Kasumi-1 (cell line): ENCODE results near the gene PHACTR1.

Experiments
- DNase-seq, 2 experiments: peaks; one replicate each; lab custom pipeline; 2025; lab: John Stamatoyannopoulos, UW

The PHACTR1 gene

DNA sequence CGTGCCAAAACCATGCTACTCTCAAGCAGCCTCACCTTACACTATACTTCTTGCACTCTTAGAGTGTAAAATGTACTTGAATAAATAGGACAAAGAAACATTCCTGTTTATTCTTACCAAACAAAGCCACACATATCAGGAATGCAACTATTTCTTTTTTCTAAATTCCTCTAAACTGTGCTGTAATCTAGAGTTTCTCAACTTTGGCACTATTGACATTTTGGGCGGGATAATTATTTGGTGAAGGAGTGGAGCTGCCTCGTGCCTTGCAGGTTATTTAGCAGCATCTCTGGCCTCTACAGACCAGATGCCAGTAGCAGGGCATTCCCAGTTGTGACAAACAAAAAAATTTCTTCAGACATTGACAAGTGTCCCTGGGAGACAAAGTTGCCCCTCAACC, 86.9 kb downstream of the PHACTR1 start:
- DNase-seq = no peak

DNA sequence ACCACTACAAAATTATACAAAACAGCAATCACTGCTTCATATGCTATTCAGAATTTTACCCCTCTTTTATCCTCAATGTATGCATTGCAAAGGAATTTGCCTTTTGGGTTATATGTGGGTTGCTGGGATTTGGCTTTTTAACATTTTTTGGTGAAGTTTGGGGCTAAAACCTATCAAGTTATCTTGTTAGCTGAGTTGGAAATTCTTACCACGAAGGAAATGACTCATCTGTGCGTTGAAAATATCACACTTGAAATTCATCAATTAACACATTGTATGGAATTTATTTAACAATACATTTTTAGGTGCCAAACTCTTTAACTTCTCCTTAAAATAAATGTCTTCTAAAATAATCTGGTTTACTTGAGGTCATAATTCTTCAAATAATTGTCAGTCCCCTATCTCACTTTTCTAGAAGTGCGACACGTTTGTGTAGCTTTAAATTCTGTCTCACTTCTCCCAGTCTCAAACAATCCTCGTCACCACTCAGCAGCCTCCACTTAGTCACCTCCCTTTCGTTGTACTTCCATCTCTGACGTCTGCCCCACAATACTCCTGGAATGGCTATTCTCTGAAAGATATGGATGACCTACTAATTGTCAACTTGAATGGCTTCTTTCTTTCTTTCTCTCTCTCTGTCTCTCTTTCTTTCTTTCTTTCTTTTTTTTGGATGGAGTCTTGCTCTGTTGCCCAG, 88.5 kb downstream of the PHACTR1 start:
- DNase-seq = no peak

DNA sequence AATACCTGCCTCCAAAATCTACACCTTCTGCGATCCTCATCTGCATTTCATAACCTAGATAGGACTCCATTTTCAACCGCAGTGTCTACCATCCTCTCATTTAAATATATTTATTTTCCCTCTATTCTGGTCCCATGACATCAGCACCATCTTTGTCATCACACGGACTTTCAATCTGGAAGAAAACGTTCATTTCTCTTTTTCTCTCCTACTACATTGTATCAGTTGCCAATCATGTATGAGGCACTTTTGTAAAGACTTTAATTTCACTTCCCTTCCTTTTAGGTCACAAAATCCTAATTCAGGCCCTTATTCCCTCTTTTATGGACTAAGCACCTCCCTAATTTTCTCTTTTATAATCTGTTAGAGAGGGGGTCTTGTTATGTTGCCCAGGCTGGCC, 89.6 kb downstream of the PHACTR1 start:
- no peak for DNase-seq

DNA sequence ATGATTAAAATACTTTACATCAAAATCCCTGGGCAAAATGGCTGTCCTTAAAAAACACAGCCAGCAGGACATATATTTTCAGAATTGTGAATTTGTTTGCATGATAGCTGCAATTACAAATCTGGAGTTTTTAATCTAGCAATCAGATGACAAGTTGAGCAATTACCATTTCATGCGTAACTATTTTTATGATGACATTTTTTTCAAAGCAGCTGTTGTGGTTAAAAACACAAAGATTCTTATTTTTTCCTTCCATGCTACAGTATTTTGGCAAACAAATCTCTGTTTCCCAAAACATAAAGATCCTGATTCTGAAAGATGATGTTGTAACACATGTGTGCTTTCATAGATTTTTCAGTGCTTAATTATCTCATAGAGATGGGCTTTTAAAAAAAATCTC, 90.2 kb downstream of the PHACTR1 start:
- no peak for DNase-seq

DNA sequence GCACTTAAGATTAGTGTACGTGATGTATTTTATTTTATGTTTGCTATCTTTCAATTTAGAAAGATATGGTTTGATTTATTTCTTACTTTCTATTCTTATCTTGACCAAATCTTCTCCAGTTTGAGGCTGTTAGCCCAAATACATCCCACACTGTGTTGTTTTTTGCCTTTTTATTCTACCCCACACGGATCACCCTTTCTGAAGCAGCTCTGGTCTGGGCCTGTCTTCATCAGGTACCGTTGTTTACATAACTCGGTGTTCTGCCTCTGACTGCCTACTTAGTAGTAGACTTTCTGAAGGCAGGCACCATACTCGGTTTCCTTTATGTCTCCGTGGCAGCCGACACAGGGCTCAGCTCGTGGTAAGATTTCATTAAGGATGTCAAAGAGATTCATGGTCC, 95.0 kb downstream of the PHACTR1 start:
- no peak for DNase-seq

DNA sequence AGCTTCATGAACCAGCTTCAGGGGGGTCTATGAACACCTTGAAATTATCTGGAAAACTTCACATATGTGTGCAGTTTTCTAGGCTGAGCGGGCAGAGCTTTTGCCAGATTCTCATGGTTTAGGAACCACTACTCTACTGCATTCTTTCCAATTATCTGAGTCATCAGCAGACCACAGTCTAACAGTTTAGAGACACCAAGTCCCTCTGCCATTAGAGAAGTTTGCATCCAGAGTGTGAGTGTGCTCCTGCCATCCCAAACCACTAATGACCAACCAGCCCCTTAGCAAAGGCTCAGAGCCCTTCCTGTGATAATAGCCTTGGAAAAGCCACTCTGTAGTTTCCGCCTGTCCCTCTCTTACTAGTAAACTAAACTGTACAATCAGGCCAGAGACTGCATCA, 96.8 kb downstream of the PHACTR1 start:
- DNase-seq = no peak

DNA sequence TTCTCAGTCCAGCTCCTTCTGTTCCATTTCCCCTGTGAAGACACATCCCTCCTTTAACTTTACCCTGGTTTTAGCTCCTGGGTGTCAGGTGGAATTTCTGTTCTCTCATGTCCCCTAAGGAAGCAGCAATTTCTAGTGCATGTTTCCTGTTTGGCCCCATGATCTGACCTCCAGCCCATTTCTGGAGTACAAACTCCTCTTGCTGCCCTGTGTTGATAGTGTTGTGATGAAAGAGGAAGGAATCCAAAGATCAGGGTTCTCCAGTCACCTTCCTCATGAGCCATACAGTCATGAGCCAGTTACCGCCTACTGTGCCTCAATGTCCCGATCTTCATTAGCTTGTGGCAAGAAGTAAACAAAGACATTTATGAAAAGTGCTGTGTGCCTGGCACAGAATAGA, 97.4 kb downstream of the PHACTR1 start:
- DNase-seq = peak; percentile 6 to 7

DNA sequence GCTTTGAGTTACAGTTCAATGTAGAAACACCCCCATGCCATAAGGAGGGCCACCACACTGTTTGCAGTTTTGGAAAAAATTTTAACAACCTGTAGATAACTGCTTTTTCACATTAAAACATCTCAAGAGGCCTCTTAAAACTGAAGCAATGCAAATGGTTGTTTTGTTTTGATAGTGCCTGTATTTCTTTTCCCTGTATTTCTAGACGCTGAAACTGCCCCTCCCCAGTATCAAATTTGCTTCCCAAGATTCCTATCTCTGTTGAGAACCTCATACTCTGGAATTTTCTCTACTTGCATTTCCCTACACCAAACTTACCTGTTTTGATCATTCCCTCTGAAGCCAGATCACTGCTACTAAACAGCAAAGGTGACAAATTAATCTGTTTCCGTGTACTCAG, 98.5 kb downstream of the PHACTR1 start:
- DNase-seq = no peak

DNA sequence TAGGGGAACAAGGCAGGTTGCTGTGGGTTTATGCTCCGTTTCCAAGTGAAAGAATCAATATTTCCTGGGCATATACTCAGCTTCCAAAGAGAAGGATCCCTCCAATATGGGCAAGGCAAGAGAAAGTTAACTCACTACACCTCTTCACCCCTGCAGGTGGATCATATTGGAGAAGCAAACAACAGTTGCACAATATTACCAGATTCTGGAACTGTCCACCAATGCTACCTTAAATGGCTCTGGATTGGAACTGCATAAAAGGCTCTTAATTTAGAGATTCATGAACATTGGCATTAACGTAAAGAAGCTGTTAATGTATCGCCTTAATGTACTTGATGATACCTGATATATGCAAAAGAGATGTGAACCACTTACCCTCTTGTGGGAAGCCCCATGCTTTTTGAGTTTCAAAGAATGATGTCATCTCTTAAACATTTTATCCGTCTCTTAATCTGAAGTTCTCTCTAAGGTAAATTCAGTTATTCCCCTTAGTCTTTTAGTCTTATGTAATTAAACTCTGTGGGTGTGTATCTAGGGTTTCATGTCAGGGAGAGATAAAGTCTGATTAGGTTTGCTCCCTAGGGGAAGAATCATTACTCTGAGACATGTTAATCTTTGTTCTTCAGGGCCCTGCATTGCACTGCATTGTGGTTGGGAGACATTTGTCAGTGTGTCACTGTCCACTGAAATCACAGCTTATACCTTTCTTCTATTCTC, 99.5 kb downstream of the PHACTR1 start:
- DNase-seq = no peak

DNA sequence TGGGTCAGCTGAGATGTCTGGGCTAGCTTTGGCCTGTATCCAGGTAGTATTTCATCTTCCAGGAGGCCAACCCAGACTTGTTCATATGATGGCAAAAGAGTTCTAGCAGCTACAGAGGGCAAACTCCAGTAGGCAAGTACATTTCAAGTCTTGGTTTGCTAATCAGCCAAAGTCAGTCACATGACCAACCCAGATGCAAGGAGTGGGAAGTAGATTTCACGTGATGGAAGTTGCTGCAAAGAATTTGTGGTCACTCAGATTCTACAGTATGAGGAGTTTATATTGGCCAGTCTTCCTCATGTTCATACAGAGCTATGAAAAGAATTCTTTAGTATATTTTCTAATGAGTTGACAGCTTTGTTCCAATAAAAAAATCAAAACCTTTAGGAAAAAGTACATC, 101.8 kb downstream of the PHACTR1 start:
- peak; percentile 40 to 47 for DNase-seq

DNA sequence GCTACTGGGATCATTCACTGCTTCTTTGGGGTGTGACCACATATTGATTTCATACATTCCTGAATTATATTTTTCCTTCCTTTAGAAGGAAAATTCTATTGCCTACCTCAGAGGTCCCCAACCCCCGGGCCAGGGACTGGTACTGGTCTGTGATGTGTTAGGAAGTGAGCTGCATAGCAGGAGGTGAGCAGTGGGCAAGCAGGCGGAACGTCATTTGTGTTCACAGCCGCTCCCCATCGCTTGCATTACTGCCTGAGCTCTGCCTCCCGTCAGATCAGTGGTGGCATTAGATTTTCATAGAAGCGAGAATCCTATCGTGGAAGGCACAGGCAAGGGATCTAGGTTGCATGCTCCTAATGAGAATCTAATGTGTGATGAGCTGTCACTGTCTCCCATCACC, 107.3 kb downstream of the PHACTR1 start:
- no peak for DNase-seq

DNA sequence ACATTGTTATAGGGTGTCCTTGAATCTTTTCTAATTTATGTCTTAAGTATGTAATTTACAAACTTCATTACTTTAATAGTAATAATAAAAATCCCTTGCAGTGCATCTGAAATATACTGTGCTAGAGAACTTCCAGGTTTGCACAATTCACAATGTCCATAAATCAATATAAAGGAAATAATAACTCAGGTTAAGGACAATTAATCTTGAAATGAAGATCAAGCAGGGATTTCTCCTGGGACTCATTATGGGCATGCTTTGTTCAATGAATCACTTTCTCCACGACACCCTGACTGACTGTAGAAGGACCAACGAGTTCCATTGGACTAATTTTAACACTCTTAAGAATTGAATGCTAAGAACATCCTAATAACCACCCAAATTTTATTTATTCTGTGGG, 110.0 kb downstream of the PHACTR1 start:
- no peak for DNase-seq

DNA sequence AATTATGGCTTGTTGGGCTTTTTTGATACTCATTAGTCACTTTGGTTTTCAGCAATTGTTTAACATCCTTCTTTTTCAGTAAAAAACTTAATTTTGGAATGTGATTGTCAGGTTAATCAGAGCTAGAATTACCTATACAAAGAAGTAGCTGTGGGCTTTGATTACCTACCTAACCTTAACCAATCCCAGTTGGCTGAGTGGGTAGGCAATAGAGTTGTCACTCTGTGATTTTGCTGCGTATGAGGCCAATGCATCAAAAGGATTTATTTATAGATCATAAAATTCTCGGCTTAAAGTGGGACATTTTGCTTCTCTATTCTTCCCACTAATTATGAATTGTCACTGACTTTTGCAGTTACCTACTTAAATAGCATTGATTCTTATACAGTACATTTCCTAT, 111.4 kb downstream of the PHACTR1 start:
- no peak for DNase-seq

DNA sequence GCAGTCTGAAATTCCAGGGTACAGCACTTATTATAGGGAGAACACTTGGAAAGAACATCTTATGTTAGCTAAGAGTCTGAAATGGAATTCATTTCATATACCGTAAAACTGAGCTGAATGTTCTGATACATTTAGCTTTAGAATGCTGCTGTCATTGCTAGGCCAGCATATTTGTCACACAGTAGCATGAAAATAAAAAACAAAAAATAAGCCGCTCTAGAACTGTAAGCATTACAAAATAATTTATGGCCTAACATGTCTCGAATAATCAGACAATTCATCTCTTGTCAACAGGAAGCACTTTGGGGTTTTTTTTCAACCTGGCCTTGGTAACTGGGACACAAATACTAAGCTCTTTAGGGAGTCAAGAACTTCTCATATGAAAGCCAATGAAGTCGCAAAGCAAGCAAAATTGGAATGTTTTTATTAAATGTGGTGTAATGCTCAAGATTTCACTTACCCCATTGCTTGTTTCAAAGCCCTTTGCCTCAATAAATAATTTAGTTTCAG, 115.7 kb downstream of the PHACTR1 start:
- DNase-seq = no peak

DNA sequence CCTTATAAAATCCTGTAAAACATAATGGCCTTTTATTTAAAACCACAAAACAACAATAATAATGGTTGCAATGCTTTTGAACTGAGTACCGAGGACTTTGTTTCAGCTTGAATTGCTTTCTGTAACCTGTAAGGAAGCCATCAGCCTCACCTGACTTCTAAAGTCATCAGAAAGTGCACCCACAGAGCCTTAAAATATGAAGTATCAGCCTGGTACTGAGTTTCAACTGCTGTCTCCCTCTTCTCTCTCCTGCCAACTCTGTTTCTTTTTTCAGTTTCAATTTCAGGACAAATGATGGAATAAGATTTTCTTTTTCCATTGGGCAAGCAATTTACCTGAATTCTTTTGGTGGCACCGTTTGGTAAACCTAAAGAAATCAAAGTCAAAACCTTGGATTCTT, 119.4 kb downstream of the PHACTR1 start:
- DNase-seq = no peak

DNA sequence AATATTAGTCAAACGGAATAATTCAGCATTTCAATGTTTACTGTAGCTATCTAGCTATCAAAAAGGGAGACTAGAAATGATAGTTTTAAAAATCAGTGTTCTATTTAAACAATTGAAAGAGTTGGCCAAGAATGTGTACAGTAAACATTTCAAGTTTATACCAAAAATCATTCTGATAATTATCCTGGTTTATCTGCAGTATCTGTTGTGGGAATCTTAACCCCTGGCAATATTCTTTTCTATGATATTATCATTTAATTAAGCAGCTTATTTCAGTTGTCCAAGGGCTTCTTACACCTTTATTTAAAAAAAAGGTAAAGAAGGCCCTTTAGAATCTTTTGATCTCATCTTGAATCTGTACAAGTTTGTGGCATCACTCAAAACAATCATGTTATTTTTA, 125.1 kb downstream of the PHACTR1 start:
- no peak for DNase-seq

DNA sequence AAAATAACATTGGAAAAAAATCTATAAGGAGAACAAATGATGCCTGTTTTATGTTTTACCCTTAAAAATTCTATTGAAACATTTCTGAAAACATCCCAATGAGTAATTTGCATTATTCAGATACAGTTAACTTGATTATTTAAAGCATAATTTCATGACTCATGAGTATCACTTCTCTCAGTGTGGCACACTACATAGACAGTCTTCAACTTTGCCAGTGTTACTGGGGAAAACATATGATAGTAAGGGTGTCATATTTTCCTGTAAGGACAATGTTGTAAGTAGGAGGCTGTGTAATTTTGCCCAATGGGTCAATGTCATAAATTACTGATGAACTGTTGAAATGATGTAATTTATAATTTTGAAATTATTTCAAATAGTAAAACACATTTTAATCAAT, 125.5 kb downstream of the PHACTR1 start:
- no peak for DNase-seq

DNA sequence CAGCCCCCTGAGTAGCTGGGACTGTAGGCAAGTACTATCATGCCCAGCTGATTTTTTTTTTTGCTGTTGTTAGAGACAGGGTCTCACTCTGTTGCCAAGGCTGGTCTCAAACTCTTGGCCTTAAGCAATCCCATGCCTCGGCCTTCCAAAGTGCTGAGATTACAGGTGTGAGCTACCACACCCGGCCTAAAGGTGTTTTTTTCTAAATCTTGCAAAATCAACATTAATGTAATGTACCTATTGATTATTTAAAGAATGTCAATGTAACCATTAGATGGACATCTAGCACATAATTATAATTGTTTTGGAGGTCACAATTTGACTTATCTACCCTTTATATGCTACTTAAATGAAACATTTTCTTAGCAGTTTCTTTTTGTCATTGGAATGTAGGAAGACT, 126.1 kb downstream of the PHACTR1 start:
- DNase-seq = no peak

DNA sequence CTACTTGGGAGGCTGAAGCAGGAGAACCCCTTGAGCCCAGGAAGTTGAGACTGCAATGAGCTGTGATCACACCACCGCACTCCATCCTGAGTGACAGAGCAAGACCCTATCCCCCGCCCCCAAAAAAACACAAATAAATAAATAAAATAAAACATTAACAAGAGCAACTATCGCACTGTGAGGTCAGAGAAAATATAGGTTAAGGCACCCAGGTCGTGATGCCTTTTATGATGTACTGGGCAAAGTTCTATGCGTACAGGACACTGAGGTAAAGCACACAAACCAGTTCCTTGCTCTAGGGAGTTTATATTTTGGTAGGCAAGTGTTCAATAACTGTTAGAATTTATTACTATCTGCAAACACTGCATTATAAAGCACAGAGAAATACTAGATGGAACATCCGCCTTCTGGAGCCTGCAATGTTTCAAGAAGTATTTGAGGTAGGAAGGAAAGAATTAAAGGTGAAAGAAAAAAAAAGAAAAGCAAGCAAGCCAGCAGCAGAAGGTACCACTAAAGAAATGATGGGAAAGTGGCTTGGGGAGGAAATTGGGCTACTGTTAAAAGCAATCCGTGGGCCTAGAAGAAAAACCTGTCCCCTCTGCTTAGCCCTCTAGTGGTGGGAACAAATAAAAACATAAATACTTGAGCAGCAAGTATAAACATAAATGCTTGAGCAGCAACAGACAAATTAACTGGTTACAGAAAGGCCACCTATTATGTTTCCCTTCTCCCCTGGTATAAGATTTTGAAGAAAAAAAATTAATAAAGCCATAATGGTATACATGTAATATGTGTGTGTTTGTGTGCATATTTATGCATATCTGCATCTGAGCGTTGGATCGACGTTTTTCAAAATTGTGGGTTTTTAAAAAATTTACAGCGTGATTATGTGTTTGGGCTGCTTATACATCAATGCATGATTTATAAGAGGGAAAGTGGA, 128.0 kb downstream of the PHACTR1 start:
- peak; percentile 54 to 63 for DNase-seq

DNA sequence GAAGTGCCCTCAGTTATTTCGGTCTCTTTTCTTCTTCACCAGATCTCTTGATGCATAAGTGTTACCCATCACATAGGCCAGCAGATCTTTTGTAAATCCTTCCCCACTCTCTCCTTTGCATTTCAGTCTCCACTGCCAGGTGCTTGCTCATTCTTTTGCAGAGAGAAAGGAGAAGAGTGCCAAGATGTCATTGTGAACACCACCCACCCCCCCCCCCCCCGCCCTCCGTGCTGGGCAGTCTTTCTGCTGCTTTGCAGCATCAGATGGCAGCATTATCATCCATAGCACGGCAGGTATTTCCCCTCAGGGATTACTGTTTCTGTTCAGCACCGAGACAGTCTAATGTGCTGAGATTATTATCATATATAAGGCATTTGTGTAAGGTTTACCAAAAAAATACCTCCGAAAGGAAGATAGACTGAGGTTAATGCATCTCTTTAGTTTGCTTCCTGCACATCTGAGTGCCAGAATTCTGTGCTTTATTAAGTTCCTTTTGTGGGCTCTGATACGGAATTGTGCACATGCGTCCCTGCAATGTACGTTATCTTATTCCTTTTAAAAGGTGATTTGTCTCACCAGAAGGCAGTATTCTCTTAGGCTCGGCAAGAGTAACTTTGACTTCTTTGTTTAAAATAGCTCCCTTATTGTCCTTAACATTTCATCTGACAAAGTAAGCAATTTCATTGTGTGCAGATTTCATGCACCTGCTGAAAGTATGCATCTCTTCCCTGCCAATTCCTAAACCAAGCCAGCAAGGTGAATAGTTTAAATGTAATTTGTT, 128.8 kb downstream of the PHACTR1 start:
- no peak for DNase-seq

DNA sequence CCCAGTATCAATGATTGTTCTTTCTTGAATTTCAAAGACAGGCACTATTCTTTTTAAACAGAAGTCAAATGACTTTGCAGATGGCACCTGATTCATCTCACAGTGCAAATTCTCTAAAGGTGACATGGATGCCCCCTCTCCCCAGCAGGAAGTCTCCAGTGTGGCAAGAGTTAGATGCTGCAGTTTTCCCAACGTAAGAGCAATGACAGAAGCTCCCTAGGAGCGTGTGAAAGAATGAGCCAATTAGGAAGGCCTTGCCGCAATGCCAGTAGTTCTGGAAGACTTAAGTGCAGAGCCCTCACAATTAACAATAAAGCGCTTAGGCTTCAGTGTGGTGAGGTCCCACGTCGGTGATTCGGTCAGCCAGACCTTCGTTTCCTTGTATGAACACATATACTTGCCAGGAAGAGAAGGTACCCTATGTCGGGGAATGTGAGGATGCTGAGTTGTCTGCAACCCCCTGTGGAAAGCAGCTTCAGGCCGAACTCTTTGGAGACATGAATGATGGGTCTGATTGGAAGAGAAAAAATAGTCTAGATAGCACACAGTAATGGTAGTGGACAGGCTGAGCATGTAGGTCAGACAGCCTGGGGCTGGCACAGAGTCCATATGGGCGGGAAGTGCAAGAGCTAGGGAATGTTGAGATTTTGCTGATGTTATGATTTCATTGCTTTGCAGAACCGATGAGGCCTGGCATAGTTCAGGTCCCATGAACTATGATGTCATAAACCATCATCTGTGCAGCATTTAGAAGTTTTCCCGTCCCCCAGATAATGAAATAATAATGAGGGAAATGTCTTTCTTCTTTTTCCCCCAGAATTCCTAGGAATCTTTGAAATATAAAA, 132.6 kb downstream of the PHACTR1 start:
- DNase-seq = no peak
